ENCODE data around the gene FAM234A.

The FAM234A gene

GRCh38 chr16:301235-301634, 66.6 kb downstream of the FAM234A start:
- no peak for DNase-seq (ENCODE audit: low read depth in 3 of 3)

- no peak for DNase-seq (ENCODE audit: low read depth in 3 of 3)
Measured at GRCh38 chr16:301950-302349, 67.3 kb downstream of the FAM234A start.

GRCh38 chr16:303760-304505, 69.3 kb downstream of the FAM234A start:
- no peak for DNase-seq (ENCODE audit: low read depth in 3 of 3)

DNA sequence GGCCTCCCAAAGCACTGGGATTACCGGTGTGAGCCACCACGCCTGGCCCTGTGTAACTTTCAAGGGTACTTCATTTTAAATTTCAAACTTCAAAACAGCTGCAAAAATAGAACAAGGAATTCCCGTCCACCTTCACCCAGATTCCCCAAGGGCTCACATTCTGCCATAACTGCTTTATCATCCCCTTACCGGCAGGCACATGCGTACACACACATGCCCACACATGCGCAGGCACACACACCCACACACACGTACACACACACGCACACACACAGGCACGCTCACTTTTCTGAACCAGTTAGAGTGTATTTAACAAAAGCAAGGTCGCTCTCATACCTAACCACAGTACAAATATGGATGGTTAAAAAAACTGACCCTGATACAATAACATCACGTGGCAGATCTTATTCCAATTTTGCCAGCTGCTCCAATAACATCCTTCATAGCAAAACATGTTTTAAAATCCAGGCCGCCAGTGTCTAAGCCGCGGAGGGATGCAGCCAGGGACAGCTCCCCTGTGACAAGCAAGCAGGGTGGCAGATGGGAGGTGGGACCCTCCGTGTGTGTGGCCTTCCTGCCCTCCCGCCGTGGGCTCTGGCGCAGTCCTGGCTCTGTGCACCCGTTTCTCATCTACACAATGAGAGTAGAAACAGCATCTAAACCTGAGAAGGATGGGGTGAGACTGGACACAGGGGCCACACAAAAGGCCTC, 71.5 kb downstream of the FAM234A start:
- no peak for DNase-seq (ENCODE audit: low read depth in 3 of 3)

DNA sequence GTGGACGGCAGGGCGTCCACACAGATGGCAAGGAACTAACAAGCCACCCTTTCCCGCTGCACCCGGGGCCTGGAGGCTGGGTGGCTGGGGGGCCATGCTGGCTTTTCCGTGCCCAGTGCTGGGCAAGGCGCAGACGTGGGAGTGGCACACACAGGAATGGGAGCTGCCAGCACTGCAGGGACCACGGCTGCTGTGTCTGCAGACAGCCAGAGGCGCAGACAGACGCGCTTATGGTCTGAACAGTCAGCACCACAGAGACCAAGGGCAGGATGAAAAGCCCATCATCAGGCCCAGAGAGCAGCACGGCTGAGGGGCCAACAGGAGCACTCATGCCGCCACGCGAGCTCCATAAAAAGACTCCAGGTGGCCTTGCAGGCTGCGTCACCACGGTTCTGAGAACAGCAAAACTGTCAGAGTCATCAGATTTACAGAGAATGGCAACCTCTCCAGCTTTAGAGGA, 72.3 kb downstream of the FAM234A start:
- DNase-seq (ENCODE audit: low read depth in 3 of 3) = no peak

- no peak for DNase-seq (ENCODE audit: low read depth in 3 of 3)
Measured at GRCh38 chr16:307691-308312, 73.2 kb downstream of the FAM234A start.

- DNase-seq (ENCODE audit: low read depth in 3 of 3) = no peak
Measured at GRCh38 chr16:309476-309875, 74.9 kb downstream of the FAM234A start.

GRCh38 chr16:311725-312124, 77.1 kb downstream of the FAM234A start:
- DNase-seq (ENCODE audit: low read depth in 3 of 3) = no peak

DNA sequence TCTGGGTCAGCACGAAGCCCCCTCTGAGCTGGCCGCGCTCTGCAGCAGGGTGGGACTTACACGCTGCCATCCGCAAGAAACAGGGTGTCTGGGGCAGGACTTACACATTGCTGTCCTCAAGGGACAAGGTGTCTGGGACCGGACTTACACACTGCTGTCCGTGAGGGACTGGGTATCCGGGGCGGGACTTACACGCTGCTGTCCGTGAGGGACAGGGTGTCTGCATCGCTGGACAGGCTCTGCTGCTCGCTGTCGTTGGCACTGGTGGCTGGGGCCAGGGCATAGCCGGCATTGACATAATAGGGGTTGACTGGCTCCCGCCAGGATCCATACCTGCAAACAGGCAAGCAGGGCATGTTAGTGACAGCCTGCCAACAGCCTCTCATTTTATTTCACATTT, 79.7 kb downstream of the FAM234A start:
- DNase-seq (ENCODE audit: low read depth in 3 of 3) = no peak

GRCh38 chr16:314795-315299, 80.2 kb downstream of the FAM234A start:
- no peak for DNase-seq (ENCODE audit: low read depth in 3 of 3)

All from stimulated activated CD4-positive, alpha-beta T cell treated with anti-CD3 and anti-CD28 coated beads, TNF-alpha, amount 100 ng/mL, for 48 hours (primary cell).